Right lobe of liver (tissue), 6 donors: ENCODE results near the gene PLPP4. TPM values are rescaled to one million over a fixed set of nuclear protein-coding genes. Genes with fewer than 3 reads are reported as not detected.

ENCODE experiments used
- ATAC-seq, 4 donors: fragments of 200-7000 bp; cut with Tn5 transposase; one replicate each; pipeline ENCODE4 v1.9.1; 2020; ENCODE audit warnings: mild to moderate bottlenecking in 4 of 4, moderate library complexity in 4 of 4
- DNase-seq, 3 donors: peaks; one replicate each; pipeline ENCODE4 v3.0.0-alpha.2; 2020
- H3K27ac ChIP-seq, 3 donors: fragments of 200-600 bp; one replicate each; pipeline ENCODE4 v1.8.0; 2022
- H3K27me3 ChIP-seq, 2 donors: fragments of 200-600 bp; one replicate each; pipeline ENCODE4 v1.8.0; 2022
- H3K36me3 ChIP-seq, 4 donors: fragments of 200-600 bp; sonication (generic) in 1 of 4; one replicate each; pipeline versions ENCODE4 v1.5.1 to v1.8.0; 2017 to 2022; ENCODE audit warnings: control low read depth in 1 of 4
- H3K4me1 ChIP-seq, 4 donors: fragments of 200-600 bp; sonication (generic) in 1 of 4; one replicate each; pipeline versions ENCODE4 v1.5.1 to v1.8.0; 2017 to 2022; ENCODE audit warnings: control low read depth in 1 of 4
- H3K4me3 ChIP-seq, 3 donors: fragments of 200-600 bp; one replicate each; pipeline ENCODE4 v1.8.0; 2022
- H3K9me3 ChIP-seq, 4 donors: fragments of 200-600 bp; sonication (generic) in 1 of 4; one replicate each; pipeline versions ENCODE4 v1.5.1 to v1.8.0; 2017 to 2022; ENCODE audit warnings: control low read depth in 1 of 4
- POLR2A ChIP-seq: fragments of 450-650 bp; IDR thresholded peaks from one replicate; pipeline ENCODE4 v1.6.1; 2017; ENCODE audit warnings: antibody characterized with exemption, mild to moderate bottlenecking
- WGBS: methylation state at CpG from one replicate; pipeline ENCODE4 v1.1.6; 2018; ENCODE audit warnings: low coverage, low lambda C conversion rate; ENCODE audit not compliant: insufficient coverage; ENCODE audit errors: missing lambda C conversion rate; 5-methylcytosine and 5-hydroxymethylcytosine counted together
- intact Hi-C, 2 donors: fragments of 100-400 bp; cut with DNase I; formaldehyde crosslinking; loops; one replicate each; pipeline versions ENCODE4 v1.11.2 to v1.14.1; 2022
- total RNA-seq, 6 experiments: library from RNA; depleted of rRNA in 2 of 6; stranded (reverse); fragments of >200 nt in 2 of 6; fragmentation: NEBNext Ultra II Directional in 3 of 6; extraction: Animal tissue kit (Norgen Biotek cat#: 25700) in 3 of 6; gene quantifications; one replicate each; pipeline versions ENCODE4 v1.1.0 to v1.2.4, GENCODE V29; 2016 to 2023
- TF ChIP-seq, protein P1 (sequence below), 4 donors: fragments of 200-600 bp in 3 of 4; fragments of 450-650 bp in 1 of 4; IDR thresholded peaks; one replicate each; pipeline versions ENCODE4 v1.5.1 to v1.8.0; 2016 to 2022; ENCODE audit warnings: antibody characterized with exemption in 4 of 4, mild to moderate bottlenecking in 2 of 4
- donor health status: DM: no; HTN: yes; CAD: no.
- donor health status: DM: no; HTN: no; CAD: no.
- donor health status: DM: no; HTN: no; CAD: no.
- donor health status: DM: no; HTN: yes; CAD: no.
- donor health status: DM: no; HTN: yes; CAD: no.

PLPP4 gene
- total RNA-seq, 6 experiments from 2014 or later, result 0.35 to 0.81 (median 0.37) TPM; not detected in 1

DNA sequence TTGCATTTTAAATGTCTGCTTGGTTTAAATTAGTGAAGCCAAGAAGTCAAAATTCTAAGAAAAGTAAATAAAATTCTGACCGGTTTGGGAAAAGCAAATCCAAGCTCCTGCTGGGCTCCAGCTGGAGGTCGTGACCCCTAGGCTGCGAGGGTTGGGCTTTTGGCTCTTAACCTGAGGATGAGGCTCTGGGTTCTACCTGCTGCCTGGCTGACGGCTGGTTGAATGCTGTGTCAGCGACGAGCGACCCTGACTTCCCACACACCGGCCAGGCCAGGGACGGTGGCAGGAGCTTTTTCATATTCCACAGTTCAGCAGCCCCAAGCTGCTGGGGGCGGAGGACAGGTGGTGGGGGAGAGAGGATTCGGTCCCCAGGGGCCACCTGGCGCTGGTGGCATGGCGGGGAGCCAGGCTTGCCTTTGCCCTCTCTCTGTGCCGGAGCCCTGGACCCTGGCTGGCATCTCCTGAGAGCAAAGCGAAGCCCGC lies 843 bp upstream of the PLPP4 start:
- H3K4me3 ChIP-seq, result peak overlapping the region in 2 of 3 donors; percentile 29 to 51
- no peaks in the 10 kb centered on the region for H3K36me3 ChIP-seq
- H3K4me1 ChIP-seq, result peaks cover 0 to 12% (median 0%) of the 10 kb centered on the region in 4 donors
- no peaks in the 10 kb centered on the region for H3K9me3 ChIP-seq
- WGBS, result 10% methylated on average over 7 of the region's 16 CpGs
- H3K27me3 ChIP-seq, result peaks cover 0 to 7% of the 10 kb centered on the region in 2 donors
- no peak for DNase-seq
- ATAC-seq, result peak in 3 of 4 donors; percentile 13 to 46 (median 24)
- H3K27ac ChIP-seq, result no peak overlapping the region
- TF ChIP-seq, protein P1, sequence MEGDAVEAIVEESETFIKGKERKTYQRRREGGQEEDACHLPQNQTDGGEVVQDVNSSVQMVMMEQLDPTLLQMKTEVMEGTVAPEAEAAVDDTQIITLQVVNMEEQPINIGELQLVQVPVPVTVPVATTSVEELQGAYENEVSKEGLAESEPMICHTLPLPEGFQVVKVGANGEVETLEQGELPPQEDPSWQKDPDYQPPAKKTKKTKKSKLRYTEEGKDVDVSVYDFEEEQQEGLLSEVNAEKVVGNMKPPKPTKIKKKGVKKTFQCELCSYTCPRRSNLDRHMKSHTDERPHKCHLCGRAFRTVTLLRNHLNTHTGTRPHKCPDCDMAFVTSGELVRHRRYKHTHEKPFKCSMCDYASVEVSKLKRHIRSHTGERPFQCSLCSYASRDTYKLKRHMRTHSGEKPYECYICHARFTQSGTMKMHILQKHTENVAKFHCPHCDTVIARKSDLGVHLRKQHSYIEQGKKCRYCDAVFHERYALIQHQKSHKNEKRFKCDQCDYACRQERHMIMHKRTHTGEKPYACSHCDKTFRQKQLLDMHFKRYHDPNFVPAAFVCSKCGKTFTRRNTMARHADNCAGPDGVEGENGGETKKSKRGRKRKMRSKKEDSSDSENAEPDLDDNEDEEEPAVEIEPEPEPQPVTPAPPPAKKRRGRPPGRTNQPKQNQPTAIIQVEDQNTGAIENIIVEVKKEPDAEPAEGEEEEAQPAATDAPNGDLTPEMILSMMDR (IDR thresholded peaks at IDR 0.05), result no peak
- TF ChIP-seq POLR2A, result no peak
- intact Hi-C loops, result no loop called here

DNA sequence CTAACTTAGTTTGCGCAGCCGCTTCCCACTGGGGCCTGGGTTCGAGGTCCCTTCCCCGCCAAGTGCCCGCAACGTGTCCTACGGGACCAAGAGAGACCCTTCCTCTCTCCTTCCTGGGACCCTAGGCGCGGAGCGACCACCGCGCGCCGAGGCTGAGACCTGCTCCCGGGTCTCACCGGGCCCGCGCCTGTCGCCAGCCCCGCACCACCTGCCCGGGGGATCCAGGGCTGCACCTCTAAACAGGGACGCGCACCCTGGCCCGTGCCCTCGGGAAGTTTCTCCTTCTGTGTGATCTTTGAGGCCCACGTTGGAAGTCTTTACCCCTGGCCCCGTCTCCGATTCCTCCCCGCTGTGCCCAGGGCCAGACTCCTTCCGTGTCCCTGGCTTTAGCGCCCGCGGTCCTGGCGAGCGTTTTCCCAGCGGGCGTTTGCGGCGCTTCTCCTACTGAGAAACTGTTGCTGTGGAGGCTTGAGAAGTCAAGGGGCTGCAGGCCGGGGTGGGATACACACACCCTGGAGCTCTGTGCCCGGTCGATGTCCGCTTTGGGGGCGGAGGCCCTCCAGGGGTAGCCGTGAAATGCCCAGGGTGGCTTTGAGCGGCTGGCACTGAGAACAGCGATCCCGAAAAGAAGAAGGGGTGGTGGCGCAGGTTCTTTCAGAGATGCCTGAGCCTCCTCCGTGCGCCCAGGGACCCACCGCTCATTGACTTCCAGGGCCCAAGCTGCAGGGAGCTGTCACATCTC lies 575 bp downstream of the PLPP4 start:
- DNase-seq (no peak), ATAC-seq (no peak)
- peaks cover 0 to 7% of the 10 kb centered on the region in 2 donors for H3K27me3 ChIP-seq
- no peak for TF ChIP-seq POLR2A
- TF ChIP-seq, protein P1 (IDR thresholded peaks at IDR 0.05), result no peak
- peak overlapping the region in 2 of 3 donors; percentile 29 to 51 for H3K4me3 ChIP-seq
- 25% methylated on average over 7 of the region's 52 CpGs for WGBS
- no peaks in the 10 kb centered on the region for H3K9me3 ChIP-seq
- intact Hi-C loops, result no loop called here
- no peak overlapping the region for H3K27ac ChIP-seq
- peaks cover 0 to 12% (median 0%) of the 10 kb centered on the region in 4 donors for H3K4me1 ChIP-seq
- no peaks in the 10 kb centered on the region for H3K36me3 ChIP-seq

- peaks cover 0 to 7% of the 10 kb centered on the region in 2 donors for H3K27me3 ChIP-seq
- no peak for TF ChIP-seq POLR2A
- TF ChIP-seq, protein P1 (IDR thresholded peaks at IDR 0.05), result no peak
- no peak for DNase-seq
- H3K27ac ChIP-seq, result no peak overlapping the region
- H3K4me3 ChIP-seq, result no peak overlapping the region
- intact Hi-C loops, result no loop called here
- no peaks in the 10 kb centered on the region for H3K36me3 ChIP-seq
- ATAC-seq, result no peak
- WGBS, result 56% methylated on average over 4 of the region's 4 CpGs
- H3K9me3 ChIP-seq, result no peaks in the 10 kb centered on the region
- H3K4me1 ChIP-seq, result peaks cover 0 to 12% (median 0%) of the 10 kb centered on the region in 4 donors
Measured at GRCh38 chr10:120458432-120458831, 1.4 kb downstream of the PLPP4 start.

GRCh38 chr10:120459185-120459584 lies 2.2 kb downstream of the PLPP4 start:
- Histone ChIP-seq H3K36me3 (no peaks in the 10 kb centered on the region), H3K4me3 (no peak overlapping the region), H3K27me3 (peaks cover 0 to 7% of the 10 kb centered on the region in 2 donors), H3K4me1 (peaks cover 0 to 12% (median 0%) of the 10 kb centered on the region in 4 donors), H3K27ac (no peak overlapping the region), H3K9me3 (no peaks in the 10 kb centered on the region)
- no peak for TF ChIP-seq POLR2A
- TF ChIP-seq, protein P1 (IDR thresholded peaks at IDR 0.05), result no peak
- WGBS, result 0% methylated on average over 2 of the region's 5 CpGs
- ATAC-seq (peak in 3 of 4 donors; percentile 20 to 36 (median 30)), DNase-seq (no peak)
- intact Hi-C loops, result no loop called here
